ENCODE results near the gene SLC25A22. TPM values are rescaled to one million over a fixed set of nuclear protein-coding genes. Genes with fewer than 3 reads are reported as not detected.
A peak's percentile ranks its signal among the peaks of the same experiment; 100 is the strongest.

Gene SLC25A22
- total and polyA plus RNA-seq, 9 of the 15 experiments (the other 6 are each of a cell fraction or from before 2014, with no cell fraction given): 0.41 to 55.4 (median 11.4) TPM

GRCh38 chr11:791658-792534 lies 6.2 kb downstream of the SLC25A22 start:
- in situ Hi-C loops (cut with MboI) (no loop called here), intact Hi-C loops (cut with micrococcal nuclease) (loop anchor here (10.0 kb wide), 1 partner anchor 227 kb away; the partner anchor contains the start of genes LMNTD2 and RASSF7)
- no TSS peak for BruUV-seq (replicated peaks)
- 92% methylated on average over 33 of the region's 49 CpGs for WGBS (ENCODE audit: insufficient coverage, low coverage, missing lambda C conversion rate)
- no peaks in the 10 kb centered on the region for H3K9me3 ChIP-seq (replicated peaks; ENCODE audit: control insufficient read depth, insufficient read depth, low read depth, low read length)
- no peak overlapping the region for H3K4me2 ChIP-seq (ENCODE audit: insufficient read depth, low read length)
- ChIA-PET CTCF (ENCODE audit: low intra/inter-chr PET ratio) (no interaction called here), POLR2A (interaction anchor here (0.7 to 0.9 kb wide), 2 partner anchors 9 to 21 kb away, joined by 4 to 5 read pairs; no protein-coding TSS in a partner anchor)
- peaks cover 31% of the 10 kb centered on the region; the same call in 1 of the 3 replicates for H3K36me3 ChIP-seq (ENCODE audit: control insufficient read depth, insufficient read depth, low read length)
- H3K79me2 ChIP-seq (ENCODE audit: control insufficient read depth, insufficient read depth, low read length): peaks cover 17% of the 10 kb centered on the region
- H3K9me1 ChIP-seq (ENCODE audit: control insufficient read depth, insufficient read depth, low read length): peaks cover 3% of the 10 kb centered on the region
- H3K4me1 ChIP-seq (replicated peaks in 1 of 2; ENCODE audit: control insufficient read depth in 2 of 2, insufficient read depth in 2 of 2, low read length in 2 of 2): peaks cover 7 to 89% of the 10 kb centered on the region in 2 experiments
- no peak overlapping the region for H3K4me3 ChIP-seq
- FAIRE-seq (no peak), ATAC-seq (no peak), DNase-seq (ENCODE audit: extremely low read depth in 1 of 4, low spot score in 3 of 4) (no peak)
- H4K20me1 ChIP-seq (replicated peaks; ENCODE audit: control insufficient read depth, insufficient read depth, low read length): no peaks in the 10 kb centered on the region
- H3K27me3 ChIP-seq (ENCODE audit: control insufficient read depth in 2 of 2, insufficient read depth in 2 of 2, low read length in 2 of 2): no peaks in the 10 kb centered on the region
- H3K27ac ChIP-seq (ENCODE audit: extremely low read depth, low read depth, low read length): no peak overlapping the region
- no peak overlapping the region for H2AFZ ChIP-seq (ENCODE audit: low read depth, low read length)
- H3K9ac ChIP-seq (ENCODE audit: insufficient read depth in 1 of 2, low read depth in 2 of 2, low read length in 2 of 2): no peak overlapping the region; a peak in 1 of 4 replicates
- TF ChIP-seq BRCA1 (IDR thresholded peaks at IDR 0.05) (no peak), BRCA1 (CRISPR knock-in tag; IDR thresholded peaks at IDR 0.05) (no peak), MAFK (IDR thresholded peaks at IDR 0.05; ENCODE audit: low read length) (no peak), ZNF511 (CRISPR knock-in tag; IDR thresholded peaks at IDR 0.05) (no peak), ZBTB33 (CRISPR knock-in tag; IDR thresholded peaks at IDR 0.05) (peak; percentile 47; the same call in 1 of the 2 replicates), CHD7 (IDR thresholded peaks at IDR 0.05; ENCODE audit: low read depth, low read length) (no peak), CREBBP (IDR thresholded peaks at IDR 0.05; ENCODE audit: low read depth, low read length) (no peak)

Data from K562 (cell line).